Stimulated activated CD4-positive, alpha-beta T cell treated with anti-CD3 and anti-CD28 coated beads, Interleukin-4, amount 100 ng/mL, for 48 hours (primary cell): ENCODE data around the gene ARPC2.
"Not testable (repeated sequence)": the region's sequence is repeated elsewhere in the genome, so short reads cannot be mapped to it uniquely, and the experiment has no call there.

Experiments used
- DNase-seq, 2 donors: peaks; one replicate each; pipeline ENCODE4 v3.0.0-alpha.2; 2020; ENCODE audit warnings: low read depth in 2 of 2

Gene ARPC2

GRCh38 chr2:218216674-218217359 is at the start of gene ARPC2:
TSS of gene ARPC2 (plus strand) at chr2:218217189. CDS start at chr2:218217471, 282 bp downstream.
- DNase-seq, result peak; percentile 89 to 94

- DNase-seq, result no peak
Measured at GRCh38 chr2:218168016-218168415, 49.0 kb upstream of the ARPC2 start.

- DNase-seq, result peak; percentile 57
Measured at GRCh38 chr2:218168635-218169462, 48.1 kb upstream of the ARPC2 start.

GRCh38 chr2:218169757-218170546 is 47.0 kb upstream of the ARPC2 start:
- DNase-seq, result no peak

GRCh38 chr2:218171744-218172143 is 45.2 kb upstream of the ARPC2 start:
- DNase-seq, result not testable (repeated sequence)

GRCh38 chr2:218172845-218173244 is 44.1 kb upstream of the ARPC2 start:
- DNase-seq, result no peak

- no peak for DNase-seq
Measured at GRCh38 chr2:218179782-218180181, 37.2 kb upstream of the ARPC2 start.

GRCh38 chr2:218180467-218181114 is 36.4 kb upstream of the ARPC2 start:
- no peak for DNase-seq

- no peak for DNase-seq
Measured at GRCh38 chr2:218184331-218184730, 32.7 kb upstream of the ARPC2 start.

- DNase-seq, result peak; percentile 49 to 53
Measured at GRCh38 chr2:218186355-218186766, 30.6 kb upstream of the ARPC2 start.

- DNase-seq, result no peak
Measured at GRCh38 chr2:218186876-218187275, 30.1 kb upstream of the ARPC2 start.

- DNase-seq, result no peak
Measured at GRCh38 chr2:218187296-218188015, 29.5 kb upstream of the ARPC2 start.

GRCh38 chr2:218188528-218188927 is 28.5 kb upstream of the ARPC2 start:
- DNase-seq, result no peak

- no peak for DNase-seq
Measured at GRCh38 chr2:218192902-218193430, 24.0 kb upstream of the ARPC2 start.

GRCh38 chr2:218193701-218194100 is 23.3 kb upstream of the ARPC2 start:
- DNase-seq, result no peak

- DNase-seq, result no peak
Measured at GRCh38 chr2:218194880-218195279, 22.1 kb upstream of the ARPC2 start.

- DNase-seq, result no peak
Measured at GRCh38 chr2:218196974-218197373, 20.0 kb upstream of the ARPC2 start.

GRCh38 chr2:218202266-218202665 is 14.7 kb upstream of the ARPC2 start:
- no peak for DNase-seq

GRCh38 chr2:218209078-218209477 is 7.9 kb upstream of the ARPC2 start:
- no peak for DNase-seq

GRCh38 chr2:218214116-218214515 is 2.9 kb upstream of the ARPC2 start:
- DNase-seq, result no peak

- no peak for DNase-seq
Measured at GRCh38 chr2:218216336-218216673, 684 bp upstream of the ARPC2 start.
